DMS79 (cell line): Measurements from ENCODE around the gene CTSZ.
"Not testable (repeated sequence)": the region's sequence is repeated elsewhere in the genome, so short reads cannot be mapped to it uniquely, and the experiment has no call there.

Experiments
- DNase-seq: peaks from one replicate; lab custom pipeline; 2025; lab: John Stamatoyannopoulos, UW

CTSZ gene

GRCh38 chr20:58978351-58979190 is 28.5 kb downstream of the CTSZ start:
- DNase-seq, result no peak

GRCh38 chr20:58976061-58976730 is 30.9 kb downstream of the CTSZ start:
- DNase-seq, result no peak

GRCh38 chr20:58975353-58975752 is 31.7 kb downstream of the CTSZ start:
- DNase-seq, result no peak

GRCh38 chr20:58973866-58974265 is 33.2 kb downstream of the CTSZ start:
- no peak for DNase-seq

- DNase-seq, result no peak
Observed at GRCh38 chr20:58973179-58973578, 33.9 kb downstream of the CTSZ start.

GRCh38 chr20:58971429-58971828 is 35.6 kb downstream of the CTSZ start:
- DNase-seq, result no peak

GRCh38 chr20:58970146-58970545 is 36.9 kb downstream of the CTSZ start:
- no peak for DNase-seq

GRCh38 chr20:58969439-58969838 is 37.6 kb downstream of the CTSZ start:
- DNase-seq, result no peak

GRCh38 chr20:58967652-58968429 is 39.2 kb downstream of the CTSZ start:
- no peak for DNase-seq

GRCh38 chr20:58965270-58966064 is 41.6 kb downstream of the CTSZ start:
- DNase-seq, result no peak

GRCh38 chr20:58963922-58964321 is 43.1 kb downstream of the CTSZ start:
- DNase-seq, result not testable (repeated sequence)

GRCh38 chr20:58963060-58963584 is 43.9 kb downstream of the CTSZ start:
- DNase-seq, result no peak

GRCh38 chr20:58959652-58960051 is 47.4 kb downstream of the CTSZ start:
- DNase-seq, result no peak

GRCh38 chr20:58956078-58956477 is 51.0 kb downstream of the CTSZ start:
- DNase-seq, result no peak

GRCh38 chr20:58953050-58953449 is 54.0 kb downstream of the CTSZ start:
- DNase-seq, result no peak

- no peak for DNase-seq
Observed at GRCh38 chr20:58950603-58951002, 56.5 kb downstream of the CTSZ start.

GRCh38 chr20:58947797-58948388 is 59.2 kb downstream of the CTSZ start:
- DNase-seq, result not testable (repeated sequence)

GRCh38 chr20:58945965-58946631 is 61.0 kb downstream of the CTSZ start:
- no peak for DNase-seq
